A549 (cell line): ENCODE measurements around the gene MOBP.

ENCODE experiments used
- CEBPB ChIP-seq, 2 experiments: fragments of >200 bp in 1 of 2; sonication (Bioruptor Twin) in 1 of 2; formaldehyde crosslinking in 1 of 2; IDR thresholded peaks; 2 replicates each; pipeline ENCODE4 v1.6.1; 2012 to 2016
- CTCF ChIP-seq: fragments of >200 bp; sonication (Bioruptor Twin); formaldehyde crosslinking; IDR thresholded peaks from 3 replicates; pipeline ENCODE4 v1.5.1; 2016
- EP300 ChIP-seq, 2 experiments: fragments of >200 bp; sonication (Bioruptor Twin); formaldehyde crosslinking; IDR thresholded peaks; 2 replicates in 1 of 2; 3 replicates in 1 of 2; pipeline ENCODE4 v1.6.1; 2016 to 2017
- FOXS1 ChIP-seq: fragments of 250-450 bp; sonication (Bioruptor Pico); IDR thresholded peaks from 2 replicates; pipeline ENCODE4 v1.5.0; 2020; ENCODE audit warnings: mild to moderate bottlenecking, moderate library complexity
- HOXB13 ChIP-seq: fragments of 250-450 bp; sonication (Bioruptor Pico); IDR thresholded peaks from 2 replicates; pipeline ENCODE4 v1.5.0; 2020; ENCODE audit warnings: low read depth, mild to moderate bottlenecking, moderate library complexity
- KDM1A ChIP-seq: fragments of 200-600 bp; sonication (generic); IDR thresholded peaks from 2 replicates; pipeline ENCODE4 v1.6.1; 2016; ENCODE audit warnings: low read depth, mild to moderate bottlenecking
- MAFK ChIP-seq: fragments of 450-650 bp; IDR thresholded peaks from 2 replicates; pipeline ENCODE4 v1.6.1; 2014; ENCODE audit not compliant: partially characterized antibody
- MAX ChIP-seq: IDR thresholded peaks from 2 replicates; pipeline ENCODE4 v1.6.1; 2012
- MAZ ChIP-seq: fragments of 150-350 bp; IDR thresholded peaks from 2 replicates; pipeline ENCODE4 v1.6.1; 2014; ENCODE audit warnings: antibody characterized with exemption, low read depth, low read length, borderline replicate concordance
- POLR2A ChIP-seq: IDR thresholded peaks from 2 replicates; pipeline ENCODE4 v1.6.1; 2012; ENCODE audit warnings: mild to moderate bottlenecking, low read length
- REST ChIP-seq: fragments of 200-600 bp; sonication (generic); IDR thresholded peaks from 2 replicates; pipeline ENCODE4 v1.6.1; 2016; ENCODE audit warnings: antibody characterized with exemption, mild to moderate bottlenecking, moderate library complexity
- RFX5 ChIP-seq: fragments of 450-650 bp; IDR thresholded peaks from 2 replicates; pipeline ENCODE4 v1.7.1; 2014; ENCODE audit warnings: antibody characterized with exemption, mild to moderate bottlenecking, moderate library complexity
- ZC3H11A ChIP-seq: fragments of 450-650 bp; IDR thresholded peaks from 2 replicates; pipeline ENCODE4 v1.6.1; 2014; ENCODE audit warnings: antibody characterized with exemption, mild to moderate bottlenecking

GRCh38 chr3:39524107-39524506 is 56.6 kb downstream of the MOBP start:
- no peak for TF ChIP-seq POLR2A
- no peak for TF ChIP-seq EP300 (IDR thresholded peaks at IDR 0.05)
- no peak for TF ChIP-seq CTCF
- TF ChIP-seq FOXS1 (CRISPR knock-in tag): no peak
- TF ChIP-seq MAX: no peak
- TF ChIP-seq HOXB13 (CRISPR knock-in tag): no peak
- TF ChIP-seq RFX5: no peak
- no peak for TF ChIP-seq REST
- TF ChIP-seq MAZ: no peak
- no peak for TF ChIP-seq CEBPB (IDR thresholded peaks at IDR 0.05)
- no peak for TF ChIP-seq ZC3H11A
- no peak for TF ChIP-seq KDM1A
- TF ChIP-seq MAFK: no peak
